IPS-20b (cell line): ENCODE results near the gene EPN3.

Experiments
- H3K27ac ChIP-seq: one replicate; pipeline ENCODE4 v1.5.1; 2013; ENCODE audit warnings: low read length
- H3K27me3 ChIP-seq: 2 replicates; pipeline ENCODE4 v1.6.1; 2013; ENCODE audit warnings: mild to moderate bottlenecking, low read length, inconsistent platforms; ENCODE audit not compliant: insufficient read depth
- H3K36me3 ChIP-seq: 2 replicates; pipeline ENCODE4 v1.6.1; 2013; ENCODE audit warnings: low read depth, mild to moderate bottlenecking, inconsistent platforms, low read length, moderate library complexity; ENCODE audit not compliant: insufficient read depth
- H3K4me1 ChIP-seq: 2 replicates; pipeline ENCODE4 v1.6.1; 2013; ENCODE audit warnings: mild to moderate bottlenecking, control low read depth, inconsistent platforms, low read length, moderate library complexity; ENCODE audit not compliant: insufficient read depth
- H3K4me3 ChIP-seq: 2 replicates; pipeline ENCODE4 v1.5.1; 2013; ENCODE audit warnings: mild to moderate bottlenecking, low read length, inconsistent platforms
- H3K9ac ChIP-seq: 2 replicates; pipeline ENCODE4 v1.6.1; 2013; ENCODE audit warnings: low read depth, mild to moderate bottlenecking, inconsistent platforms, low read length, moderate library complexity
- H3K9me3 ChIP-seq: 2 replicates; pipeline ENCODE4 v1.6.1; 2013; ENCODE audit warnings: mild to moderate bottlenecking, low read depth, low read length, inconsistent platforms; ENCODE audit not compliant: insufficient read depth

Gene EPN3

DNA sequence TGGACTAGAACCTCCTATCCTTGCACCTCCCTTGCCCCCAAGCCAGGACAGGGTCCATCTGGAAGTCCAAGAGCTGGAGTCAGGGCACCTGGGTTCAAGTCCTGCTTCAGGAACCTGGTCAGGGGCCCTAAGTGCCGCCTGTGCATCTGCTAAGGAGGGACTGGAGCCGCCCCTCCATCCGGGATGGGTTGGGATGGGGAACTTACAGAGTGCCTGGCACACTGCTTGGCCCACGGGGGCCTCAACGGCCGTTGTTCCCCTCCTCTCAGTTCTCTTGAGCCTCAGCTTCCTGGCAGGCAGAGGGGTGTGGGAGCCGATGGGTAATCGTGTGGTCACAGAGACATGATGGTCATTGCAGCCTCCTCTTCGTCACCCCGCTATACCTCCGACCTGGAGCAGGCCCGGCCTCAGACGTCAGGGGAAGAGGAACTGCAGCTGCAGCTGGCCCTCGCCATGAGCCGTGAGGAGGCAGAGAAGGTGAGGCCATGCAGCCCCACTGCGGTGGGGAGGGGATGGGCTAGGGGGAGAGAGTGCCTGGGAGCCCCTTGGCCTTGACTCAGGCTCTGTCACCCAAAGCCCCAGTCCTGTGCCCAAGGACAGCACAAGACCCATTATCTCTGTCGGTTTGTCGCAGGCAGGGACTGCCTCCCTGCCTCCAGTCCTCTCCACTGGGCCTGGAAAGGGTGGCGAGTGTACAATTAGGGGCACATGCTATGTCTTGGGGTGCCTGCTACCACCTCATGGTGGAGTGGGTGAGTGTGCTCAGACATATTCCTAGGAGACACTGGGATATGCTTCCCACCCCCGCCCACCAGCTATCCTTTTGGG, 5.4 kb downstream of the EPN3 start:
- peaks cover 36% of the 10 kb centered on the region for H3K27me3 ChIP-seq
- H3K36me3 ChIP-seq = no peaks in the 10 kb centered on the region
- no peak overlapping the region for H3K4me3 ChIP-seq
- no peak overlapping the region for H3K27ac ChIP-seq
- H3K9ac ChIP-seq = no peak overlapping the region
- no peaks in the 10 kb centered on the region for H3K9me3 ChIP-seq
- peaks cover 2% of the 10 kb centered on the region; the same call in 1 of the 2 replicates for H3K4me1 ChIP-seq

GRCh38 chr17:50538549-50539410, 6.2 kb downstream of the EPN3 start:
- Histone ChIP-seq H3K9me3 (no peaks in the 10 kb centered on the region), H3K27me3 (peaks cover 27% of the 10 kb centered on the region), H3K27ac (no peak overlapping the region), H3K36me3 (no peaks in the 10 kb centered on the region), H3K4me1 (peaks cover 2% of the 10 kb centered on the region; the same call in 1 of the 2 replicates), H3K4me3 (no peak overlapping the region), H3K9ac (no peak overlapping the region)

DNA sequence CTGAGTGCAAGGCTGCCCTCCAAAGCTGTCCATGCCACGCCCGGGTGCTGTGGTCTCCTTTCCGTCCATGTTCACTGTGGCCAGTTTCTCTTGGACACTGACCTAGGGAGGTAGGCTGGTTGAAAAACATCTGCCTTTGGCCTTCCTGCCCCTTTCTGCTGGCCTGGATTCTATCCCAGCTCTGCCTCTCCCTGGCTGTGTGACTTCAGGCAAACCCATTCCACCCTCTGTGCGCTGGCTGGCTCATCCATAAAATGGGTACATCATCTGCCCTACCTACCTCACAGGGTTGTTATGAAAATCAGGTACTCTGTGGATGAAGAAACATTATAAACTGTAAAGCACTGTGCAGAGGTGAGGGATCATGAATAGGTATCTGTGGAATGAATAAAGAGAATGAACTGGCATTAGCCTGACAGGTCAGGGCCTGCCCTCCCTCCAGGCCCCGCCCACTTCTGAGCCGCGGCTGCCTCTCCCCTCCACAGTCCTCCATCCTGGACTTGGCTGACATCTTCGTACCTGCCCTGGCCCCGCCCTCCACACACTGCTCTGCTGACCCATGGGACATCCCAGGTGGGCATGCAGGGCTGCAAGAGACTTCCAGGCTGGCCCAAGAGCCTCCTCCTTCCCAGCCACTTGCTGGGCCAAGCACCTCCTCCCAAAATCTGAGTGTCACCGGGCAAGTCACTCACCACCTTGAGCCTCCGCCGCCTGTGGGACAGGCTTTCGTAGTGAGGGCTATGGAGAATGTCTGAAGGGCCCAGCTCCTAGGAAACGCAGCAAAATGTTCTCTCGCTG, 7.4 kb downstream of the EPN3 start:
- Histone ChIP-seq H3K9me3 (no peaks in the 10 kb centered on the region), H3K27ac (no peak overlapping the region), H3K9ac (no peak overlapping the region), H3K27me3 (peaks cover 15% of the 10 kb centered on the region), H3K4me1 (no peaks in the 10 kb centered on the region), H3K4me3 (no peak overlapping the region), H3K36me3 (no peaks in the 10 kb centered on the region)

- no peak overlapping the region for H3K4me3 ChIP-seq
- no peak overlapping the region for H3K27ac ChIP-seq
- no peak overlapping the region for H3K9ac ChIP-seq
- H3K27me3 ChIP-seq = peaks cover 11% of the 10 kb centered on the region
- H3K36me3 ChIP-seq = no peaks in the 10 kb centered on the region
- no peaks in the 10 kb centered on the region for H3K9me3 ChIP-seq
- H3K4me1 ChIP-seq = no peaks in the 10 kb centered on the region
These were observed 8.2 kb downstream of the EPN3 start for GRCh38 chr17:50540560-50541401.

DNA sequence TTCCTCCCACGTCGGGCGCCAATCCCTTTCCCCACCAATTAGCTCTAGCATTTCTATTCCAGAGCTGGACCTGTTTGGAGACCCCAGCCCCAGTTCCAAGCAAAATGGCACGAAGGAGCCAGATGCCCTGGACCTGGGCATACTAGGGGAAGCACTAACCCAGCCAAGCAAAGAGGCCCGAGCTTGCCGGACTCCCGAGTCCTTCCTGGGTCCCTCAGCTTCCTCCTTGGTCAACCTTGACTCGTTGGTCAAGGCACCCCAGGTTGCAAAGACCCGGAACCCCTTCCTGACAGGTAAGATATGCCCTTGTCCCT, 8.8 kb downstream of the EPN3 start:
- no peaks in the 10 kb centered on the region for H3K9me3 ChIP-seq
- H3K36me3 ChIP-seq = no peaks in the 10 kb centered on the region
- no peaks in the 10 kb centered on the region for H3K4me1 ChIP-seq
- H3K9ac ChIP-seq = peak overlapping the region; percentile 64
- H3K4me3 ChIP-seq = peak overlapping the region; percentile 73
- H3K27ac ChIP-seq = no peak overlapping the region
- H3K27me3 ChIP-seq = peaks cover 11% of the 10 kb centered on the region

- Histone ChIP-seq H3K9me3 (no peaks in the 10 kb centered on the region), H3K27me3 (peaks cover 11% of the 10 kb centered on the region), H3K27ac (no peak overlapping the region), H3K4me1 (no peaks in the 10 kb centered on the region), H3K9ac (peak overlapping the region; percentile 70), H3K36me3 (no peaks in the 10 kb centered on the region), H3K4me3 (peak overlapping the region; percentile 73)
These were observed 9.5 kb downstream of the EPN3 start for GRCh38 chr17:50541716-50542688.

DNA sequence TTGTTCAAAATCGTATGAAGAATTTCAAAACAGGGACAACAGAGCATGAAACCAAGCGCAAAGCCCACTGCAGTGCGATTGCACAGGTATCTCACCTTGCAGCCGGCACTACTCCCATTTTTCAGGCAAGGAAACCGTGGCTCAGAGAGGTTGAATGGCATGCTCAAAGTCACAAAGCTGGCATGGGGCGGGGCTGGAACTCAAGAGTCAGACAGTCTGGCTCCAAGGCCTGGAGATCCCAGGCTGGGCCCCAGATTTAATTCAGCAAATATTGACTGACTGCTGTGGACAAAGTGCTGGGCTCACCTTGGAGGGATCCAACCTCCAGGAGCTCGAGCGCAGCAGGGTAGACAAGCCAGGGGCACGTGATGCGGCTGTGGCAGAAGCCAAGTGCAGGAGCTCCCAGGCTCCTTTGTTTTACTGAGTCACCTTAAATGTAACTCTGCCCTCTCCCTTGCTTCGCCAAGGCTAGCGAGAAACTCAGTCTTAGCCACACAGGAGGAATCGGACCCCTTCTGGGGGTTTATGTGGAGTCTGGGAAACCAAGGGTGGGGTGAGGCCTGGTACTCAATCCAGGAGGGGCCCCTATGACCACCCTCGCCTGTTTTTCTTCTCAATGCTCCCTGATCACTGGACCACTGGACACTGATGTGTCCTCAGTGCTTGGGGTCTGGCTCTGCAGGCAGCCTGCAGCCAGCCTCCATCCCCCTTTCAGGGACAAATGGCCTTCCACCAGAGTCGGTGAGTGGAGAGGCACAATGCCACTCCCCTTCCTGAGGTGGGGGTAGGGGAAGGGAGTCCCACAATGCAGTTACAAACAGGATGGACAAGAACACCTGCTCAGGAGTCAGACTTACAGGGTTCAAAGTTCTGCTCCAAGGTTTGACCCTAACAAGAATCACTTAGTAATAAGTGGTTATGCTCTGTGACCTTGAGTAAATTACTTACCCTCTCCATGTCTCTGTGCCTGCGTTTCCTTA, 10.6 kb downstream of the EPN3 start:
- H3K36me3 ChIP-seq = no peaks in the 10 kb centered on the region
- peaks cover 3% of the 10 kb centered on the region; the same call in 1 of the 2 replicates for H3K4me1 ChIP-seq
- H3K27ac ChIP-seq = no peak overlapping the region
- H3K4me3 ChIP-seq = peak overlapping the region; percentile 73; the same call in 1 of the 2 replicates
- H3K9me3 ChIP-seq = no peaks in the 10 kb centered on the region
- peaks cover 11% of the 10 kb centered on the region for H3K27me3 ChIP-seq
- no peak overlapping the region for H3K9ac ChIP-seq

DNA sequence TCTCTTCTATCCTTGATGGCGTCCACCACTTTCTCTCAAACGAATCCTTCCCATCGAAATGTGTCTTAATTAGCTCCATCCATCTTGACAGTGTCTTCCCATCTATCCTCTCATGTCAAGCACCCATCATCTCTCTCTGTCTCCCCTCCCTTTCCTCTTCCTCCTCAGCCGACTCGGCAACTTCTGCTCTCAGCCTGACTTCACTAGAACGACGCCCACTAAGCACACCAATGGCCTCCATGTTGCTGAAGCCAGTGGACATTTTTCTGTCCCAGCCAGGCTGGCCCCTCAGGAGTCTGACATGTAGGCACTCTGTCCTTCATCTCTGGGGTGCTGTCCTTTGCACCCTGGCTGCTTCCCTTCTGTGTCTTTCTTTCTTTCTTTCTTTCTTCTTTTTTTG, 12.0 kb downstream of the EPN3 start:
- Histone ChIP-seq H3K4me3 (no peak overlapping the region), H3K36me3 (no peaks in the 10 kb centered on the region), H3K9ac (no peak overlapping the region), H3K27me3 (peaks cover 11% of the 10 kb centered on the region), H3K9me3 (no peaks in the 10 kb centered on the region), H3K27ac (no peak overlapping the region), H3K4me1 (peaks cover 3% of the 10 kb centered on the region; the same call in 1 of the 2 replicates)

GRCh38 chr17:50545311-50545710, 12.8 kb downstream of the EPN3 start:
- Histone ChIP-seq H3K36me3 (no peaks in the 10 kb centered on the region), H3K27ac (no peak overlapping the region), H3K9ac (no peak overlapping the region), H3K4me1 (peaks cover 3% of the 10 kb centered on the region; the same call in 1 of the 2 replicates), H3K27me3 (peaks cover 11% of the 10 kb centered on the region), H3K9me3 (no peaks in the 10 kb centered on the region), H3K4me3 (no peak overlapping the region)
